ENCODE data around the gene EIF1AD. TPM values are rescaled to one million over a fixed set of nuclear protein-coding genes. Genes with fewer than 3 reads are reported as not detected.

EIF1AD gene
- total RNA-seq, 2 experiments from 2014 or later: 53.5 to 54.2 TPM

- H3K27ac Mint-ChIP-seq: no peak overlapping the region
Observed at GRCh38 chr11:65992056-65992455, 9.9 kb downstream of the EIF1AD start.

GRCh38 chr11:65988791-65989592 lies 13.0 kb downstream of the EIF1AD start:
- peak; percentile 100 for ATAC-seq
- no peaks in the 10 kb centered on the region for H3K9me3 Mint-ChIP-seq (ENCODE audit: insufficient read depth)

More at GRCh38 chr11:65992056-65992455, 9.9 kb downstream of the EIF1AD start:
- Mint-ChIP-seq H3K4me1 (ENCODE audit: low read depth) (peaks cover 9% of the 10 kb centered on the region), H3K27me3 (ENCODE audit: low read depth) (no peaks in the 10 kb centered on the region), H3K9me3 (ENCODE audit: insufficient read depth) (no peaks in the 10 kb centered on the region), H3K36me3 (ENCODE audit: low read depth) (peaks cover 22% of the 10 kb centered on the region), H3K4me3 (no peak overlapping the region)
- DNase-seq: no peak
- ChIA-PET POLR2A (interaction anchor here (1.2 kb wide), 1 partner anchor 10 kb away, joined by 4 read pairs; the partner anchor contains the start of genes BANF1 and EIF1AD), CTCF (interaction anchor here (0.9 to 12.2 kb wide), 7 partner anchors 8 to 281 kb away, joined by 3 to 259 read pairs (median 6); partner anchors contain the start of genes BANF1, CCDC85B, EIF1AD and FIBP)
- no peak for ATAC-seq

GRCh38 chr11:65987336-65987735 lies 14.6 kb downstream of the EIF1AD start:
- no peak for DNase-seq
- POLR2A ChIA-PET: no interaction called here

More at GRCh38 chr11:65988791-65989592, 13.0 kb downstream of the EIF1AD start:
- H3K4me3 Mint-ChIP-seq: no peak overlapping the region
- peak; percentile 97 for DNase-seq
- H3K27ac Mint-ChIP-seq: peak overlapping the region; percentile 75
- H3K36me3 Mint-ChIP-seq (ENCODE audit: low read depth): peaks cover 10% of the 10 kb centered on the region
- peaks cover 9% of the 10 kb centered on the region for H3K4me1 Mint-ChIP-seq (ENCODE audit: low read depth)
- CTCF ChIA-PET: interaction anchor here (0.5 to 12.2 kb wide), 20 partner anchors 10 to 284 kb away, joined by 3 to 259 read pairs (median 4); partner anchors contain the start of genes CCDC85B, CFL1, FIBP and KAT5
- POLR2A ChIA-PET: interaction anchor here (0.9 to 1.3 kb wide), 4 partner anchors 10 to 105 kb away, joined by 3 to 8 read pairs (median 4); partner anchors contain the start of gene FIBP
- H3K27me3 Mint-ChIP-seq (ENCODE audit: low read depth): no peaks in the 10 kb centered on the region

DNA sequence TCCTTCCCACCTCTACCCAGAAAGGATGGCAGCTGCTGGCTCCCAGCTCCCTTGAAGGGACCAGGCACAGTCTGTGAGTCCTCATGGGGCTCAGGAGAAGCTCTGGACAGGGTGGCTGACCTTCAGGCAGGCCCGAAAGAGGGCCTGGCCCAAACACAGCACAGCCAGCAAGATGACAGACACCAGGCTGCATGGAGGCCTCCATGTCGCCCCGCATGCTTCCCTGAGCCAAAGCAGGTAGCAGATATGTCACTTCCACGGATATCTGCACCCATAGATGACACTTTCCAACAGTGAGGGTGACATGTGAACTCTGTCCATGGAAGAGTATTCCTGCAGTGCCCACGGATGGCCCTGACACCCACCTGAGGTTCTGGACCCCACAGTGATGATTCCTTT lies 18.4 kb downstream of the EIF1AD start:
- POLR2A ChIA-PET: interaction anchor here (0.6 kb wide), 1 partner anchor 124 kb away, joined by 3 read pairs; the partner anchor contains the start of gene MUS81
- CTCF ChIA-PET: interaction anchor here (12.2 kb wide), 1 partner anchor 95 kb away, joined by 259 read pairs; the partner anchor contains the start of genes CCDC85B and FIBP

More at GRCh38 chr11:65987336-65987735, 14.6 kb downstream of the EIF1AD start:
- ATAC-seq: no peak
- Mint-ChIP-seq H3K4me3 (no peak overlapping the region), H3K36me3 (ENCODE audit: low read depth) (peaks cover 10% of the 10 kb centered on the region), H3K4me1 (ENCODE audit: low read depth) (peaks cover 9% of the 10 kb centered on the region), H3K9me3 (ENCODE audit: insufficient read depth) (no peaks in the 10 kb centered on the region), H3K27ac (no peak overlapping the region), H3K27me3 (ENCODE audit: low read depth) (no peaks in the 10 kb centered on the region)
- CTCF ChIA-PET: interaction anchor here (1.6 to 12.2 kb wide), 2 partner anchors 98 to 207 kb away, joined by 6 to 259 read pairs; partner anchors contain the start of genes CCDC85B and FIBP

DNA sequence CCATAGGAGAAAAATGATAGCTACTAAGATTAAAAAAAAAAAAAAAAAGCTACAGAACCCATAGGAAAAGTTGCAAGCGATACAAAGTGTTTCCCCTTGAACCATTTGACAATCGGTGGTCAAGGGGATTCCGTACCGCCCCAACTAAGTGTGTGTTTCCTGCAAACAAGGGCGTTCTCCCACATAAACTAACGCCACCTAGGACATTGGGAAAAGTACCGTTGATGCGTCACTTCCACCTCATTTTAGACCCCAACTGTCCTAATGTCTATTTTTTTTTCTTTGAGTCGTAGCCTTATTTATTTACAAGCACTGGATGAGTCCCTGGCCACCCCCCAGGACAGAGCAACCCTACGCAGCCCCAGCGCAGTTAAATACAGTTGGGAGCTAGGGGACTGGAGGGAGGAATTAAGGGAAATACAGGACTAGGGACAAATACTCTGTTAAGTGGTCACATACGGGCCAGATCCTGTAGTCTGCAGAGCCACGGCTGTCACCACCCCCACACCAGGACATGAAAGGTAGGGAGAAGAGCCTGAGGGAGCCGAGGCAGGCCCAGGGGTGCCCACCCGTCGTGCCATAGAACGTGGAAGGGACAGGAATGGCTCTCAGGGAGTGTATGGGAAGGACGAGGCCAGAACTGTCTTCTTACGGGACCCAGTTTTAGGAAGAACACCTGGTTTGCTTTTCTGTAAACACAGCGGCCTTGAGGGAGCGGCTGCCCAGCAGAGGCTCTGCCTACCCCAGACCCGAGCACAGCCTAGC lies 19.0 kb downstream of the EIF1AD start:
- Mint-ChIP-seq H3K36me3 (ENCODE audit: low read depth) (peaks cover 14% of the 10 kb centered on the region), H3K27ac (no peak overlapping the region), H3K4me3 (no peak overlapping the region), H3K27me3 (ENCODE audit: low read depth) (no peaks in the 10 kb centered on the region), H3K9me3 (ENCODE audit: insufficient read depth) (no peaks in the 10 kb centered on the region), H3K4me1 (ENCODE audit: low read depth) (no peaks in the 10 kb centered on the region)
- ChIA-PET POLR2A (interaction anchor here (0.6 kb wide), 1 partner anchor 102 kb away, joined by 3 read pairs; no protein-coding TSS in a partner anchor), CTCF (interaction anchor here (12.2 kb wide), 1 partner anchor 94 kb away, joined by 259 read pairs; the partner anchor contains the start of genes CCDC85B and FIBP)
- DNase-seq (no peak), ATAC-seq (no peak)

More for the DNA sequence above, 18.4 kb downstream of the EIF1AD start:
- ATAC-seq: no peak
- Mint-ChIP-seq H3K36me3 (ENCODE audit: low read depth) (peaks cover 12% of the 10 kb centered on the region), H3K9me3 (ENCODE audit: insufficient read depth) (no peaks in the 10 kb centered on the region), H3K4me1 (ENCODE audit: low read depth) (no peaks in the 10 kb centered on the region), H3K27me3 (ENCODE audit: low read depth) (no peaks in the 10 kb centered on the region), H3K4me3 (no peak overlapping the region), H3K27ac (no peak overlapping the region)
- DNase-seq: no peak

DNA sequence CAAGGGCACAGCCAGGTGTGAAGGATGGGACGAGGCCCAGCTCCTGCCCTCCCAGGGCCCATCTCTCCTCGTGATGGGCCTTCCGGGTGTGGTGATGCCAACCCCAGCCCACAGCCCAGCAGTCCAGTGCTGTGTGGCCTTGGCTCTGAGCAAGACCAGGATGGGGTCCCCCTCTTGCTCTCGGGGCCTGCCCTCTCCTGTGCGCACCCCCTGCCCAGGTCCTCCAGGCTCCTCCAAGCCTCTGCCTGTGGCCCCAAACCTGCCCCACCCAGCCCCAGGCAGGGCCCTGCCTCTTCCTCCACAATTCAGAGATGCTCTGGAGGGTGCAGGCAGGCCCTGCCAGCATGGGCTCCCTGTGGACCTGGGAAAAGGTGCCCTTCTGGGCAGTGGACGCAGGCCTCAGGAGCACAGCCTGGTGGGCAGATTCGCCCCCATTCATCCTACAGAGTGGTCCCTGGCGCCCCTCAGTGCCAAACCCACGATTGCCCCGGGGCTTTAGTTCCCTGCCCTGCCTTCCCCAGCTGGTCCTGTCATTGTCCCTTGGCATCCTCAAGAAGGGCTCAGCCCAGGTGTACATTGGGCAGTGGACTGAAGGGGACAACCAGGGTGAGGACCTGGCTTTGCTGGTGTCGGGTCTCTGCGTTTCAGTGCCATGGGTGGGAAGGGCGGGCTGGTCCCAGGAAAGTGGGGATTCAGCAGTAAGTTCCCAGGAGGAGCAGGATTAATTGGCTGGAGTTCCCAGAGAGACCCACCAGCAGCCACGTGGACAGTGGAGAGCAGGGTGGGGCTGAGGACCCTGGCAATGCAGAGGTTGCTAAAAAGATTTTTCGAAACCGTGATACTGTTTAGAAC lies 19.8 kb downstream of the EIF1AD start:
- ATAC-seq (no peak), DNase-seq (no peak)
- Mint-ChIP-seq H3K36me3 (ENCODE audit: low read depth) (peaks cover 18% of the 10 kb centered on the region), H3K4me1 (ENCODE audit: low read depth) (no peaks in the 10 kb centered on the region), H3K27me3 (ENCODE audit: low read depth) (no peaks in the 10 kb centered on the region), H3K9me3 (ENCODE audit: insufficient read depth) (no peaks in the 10 kb centered on the region), H3K4me3 (no peak overlapping the region), H3K27ac (no peak overlapping the region)
- CTCF ChIA-PET: interaction anchor here (12.2 kb wide), 1 partner anchor 93 kb away, joined by 259 read pairs; the partner anchor contains the start of genes CCDC85B and FIBP
- POLR2A ChIA-PET: interaction anchor here (0.6 kb wide), 1 partner anchor 101 kb away, joined by 3 read pairs; no protein-coding TSS in a partner anchor

DNA sequence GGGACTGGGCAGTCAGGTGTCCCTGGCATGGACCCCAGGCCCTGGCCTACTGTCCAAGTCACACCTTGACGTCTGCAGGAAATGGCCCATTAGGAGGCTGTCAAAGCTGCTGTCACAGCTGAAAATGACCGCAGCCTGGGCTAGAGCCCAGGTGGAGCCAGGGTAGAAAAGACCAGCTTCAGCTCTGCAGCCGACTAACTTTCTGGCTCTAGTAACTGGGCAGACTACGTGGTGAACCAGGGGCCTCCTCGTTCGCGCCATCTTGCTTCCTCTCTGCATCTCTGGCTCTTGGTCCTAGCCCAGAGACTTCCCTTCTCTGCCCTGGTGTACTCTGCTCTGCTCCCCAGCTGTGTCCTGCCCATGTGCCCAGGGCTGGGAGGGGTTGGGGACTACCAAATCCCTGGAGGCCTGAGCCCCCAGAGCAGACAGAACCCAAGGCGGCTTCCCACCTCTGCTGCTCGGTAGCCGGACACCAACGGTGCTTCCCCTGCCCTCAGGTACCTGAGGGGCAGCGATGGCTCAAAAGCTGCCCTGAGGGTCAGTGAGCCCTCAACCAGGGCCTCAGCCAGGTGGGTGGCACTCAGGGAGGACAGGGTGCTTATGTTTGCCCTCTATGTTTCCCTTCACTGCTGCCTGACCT lies 20.7 kb downstream of the EIF1AD start:
- CTCF ChIA-PET: interaction anchor here (12.2 kb wide), 1 partner anchor 92 kb away, joined by 259 read pairs; the partner anchor contains the start of genes CCDC85B and FIBP
- Mint-ChIP-seq H3K4me3 (no peak overlapping the region), H3K27me3 (ENCODE audit: low read depth) (no peaks in the 10 kb centered on the region), H3K36me3 (ENCODE audit: low read depth) (peaks cover 25% of the 10 kb centered on the region), H3K4me1 (ENCODE audit: low read depth) (no peaks in the 10 kb centered on the region), H3K9me3 (ENCODE audit: insufficient read depth) (no peaks in the 10 kb centered on the region), H3K27ac (no peak overlapping the region)
- DNase-seq: no peak
- POLR2A ChIA-PET: no interaction called here
- no peak for ATAC-seq

DNA sequence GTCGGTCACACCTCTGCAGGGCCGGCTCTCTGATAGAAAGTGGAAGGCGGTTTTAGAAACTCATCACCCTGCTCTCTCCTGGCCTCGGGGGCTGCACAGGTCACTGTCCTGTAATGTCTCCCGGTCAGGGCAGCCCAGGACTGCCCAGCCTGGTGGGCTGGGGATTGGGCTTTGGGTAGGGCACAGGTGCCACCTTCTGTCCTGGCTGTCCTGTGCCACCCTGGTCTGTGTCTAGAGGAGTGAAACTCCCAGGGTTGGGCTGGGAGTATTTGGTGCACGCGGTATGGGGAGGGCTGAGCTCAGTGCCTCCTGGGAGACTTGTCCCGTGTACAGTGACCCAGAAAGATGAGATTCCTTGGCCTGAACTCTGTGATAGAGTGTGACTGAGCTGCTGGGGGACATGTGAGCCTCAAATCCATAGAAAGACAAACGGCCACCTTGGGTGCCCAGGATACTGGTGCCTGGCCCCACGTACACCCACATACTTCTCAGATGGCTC lies 22.6 kb downstream of the EIF1AD start:
- H3K36me3 Mint-ChIP-seq (ENCODE audit: low read depth): peaks cover 32% of the 10 kb centered on the region
- H3K9me3 Mint-ChIP-seq (ENCODE audit: insufficient read depth): no peaks in the 10 kb centered on the region
- ChIA-PET CTCF (interaction anchor here (1.0 to 2.0 kb wide), 3 partner anchors 91 to 162 kb away, joined by 3 to 10 read pairs (median 4); partner anchors contain the start of gene FIBP), POLR2A (no interaction called here)
- H3K27ac Mint-ChIP-seq: peak overlapping the region; percentile 34
- H3K4me3 Mint-ChIP-seq: no peak overlapping the region
- H3K27me3 Mint-ChIP-seq (ENCODE audit: low read depth): no peaks in the 10 kb centered on the region
- ATAC-seq (no peak), DNase-seq (no peak)
- H3K4me1 Mint-ChIP-seq (ENCODE audit: low read depth): no peaks in the 10 kb centered on the region

- H3K27me3 Mint-ChIP-seq (ENCODE audit: low read depth): no peaks in the 10 kb centered on the region
- ATAC-seq (no peak), DNase-seq (no peak)
- ChIA-PET CTCF (interaction anchor here (1.0 to 2.0 kb wide), 3 partner anchors 91 to 162 kb away, joined by 3 to 10 read pairs (median 4); partner anchors contain the start of gene FIBP), POLR2A (no interaction called here)
- no peak overlapping the region for H3K4me3 Mint-ChIP-seq
- H3K36me3 Mint-ChIP-seq (ENCODE audit: low read depth): peaks cover 36% of the 10 kb centered on the region
- no peaks in the 10 kb centered on the region for H3K4me1 Mint-ChIP-seq (ENCODE audit: low read depth)
- H3K9me3 Mint-ChIP-seq (ENCODE audit: insufficient read depth): no peaks in the 10 kb centered on the region
- no peak overlapping the region for H3K27ac Mint-ChIP-seq
Observed at GRCh38 chr11:65978391-65979238, 23.3 kb downstream of the EIF1AD start.

Measured in activated CD8-positive, alpha-beta T cell treated with anti-CD3 and anti-CD28 coated beads, Interleukin-2, amount 10 ng/mL, durations not matched to agents 7 days and 5 days (primary cell).